LNCAP (cell line): ENCODE measurements around the gene RNLS.

Experiments used
- TF ChIP-seq, protein P1 (sequence below): fragments of 450-650 bp; IDR thresholded peaks from 2 replicates; pipeline ENCODE4 v1.5.1; 2017; ENCODE audit warnings: mild to moderate bottlenecking

Gene RNLS

DNA sequence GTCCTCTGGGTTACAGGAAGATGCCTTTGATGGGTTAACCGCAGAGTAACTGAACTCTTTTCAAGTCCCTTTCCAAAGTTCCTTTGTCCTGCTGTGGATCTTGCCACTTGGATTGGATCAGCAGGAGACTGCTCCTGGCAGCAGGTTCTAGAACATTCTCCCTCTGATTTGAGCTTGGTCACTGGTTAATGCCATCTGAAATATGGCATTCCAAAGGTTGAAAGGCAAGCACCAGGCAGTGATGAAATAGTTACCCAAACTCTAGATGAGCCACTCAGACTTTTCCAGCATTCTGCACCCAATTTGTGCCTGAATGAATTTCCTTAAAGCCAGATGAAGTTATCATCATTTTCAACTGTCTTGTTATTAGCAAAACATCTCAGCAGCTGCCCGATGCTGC lies 343.9 kb downstream of the RNLS start:
- TF ChIP-seq, protein P1, sequence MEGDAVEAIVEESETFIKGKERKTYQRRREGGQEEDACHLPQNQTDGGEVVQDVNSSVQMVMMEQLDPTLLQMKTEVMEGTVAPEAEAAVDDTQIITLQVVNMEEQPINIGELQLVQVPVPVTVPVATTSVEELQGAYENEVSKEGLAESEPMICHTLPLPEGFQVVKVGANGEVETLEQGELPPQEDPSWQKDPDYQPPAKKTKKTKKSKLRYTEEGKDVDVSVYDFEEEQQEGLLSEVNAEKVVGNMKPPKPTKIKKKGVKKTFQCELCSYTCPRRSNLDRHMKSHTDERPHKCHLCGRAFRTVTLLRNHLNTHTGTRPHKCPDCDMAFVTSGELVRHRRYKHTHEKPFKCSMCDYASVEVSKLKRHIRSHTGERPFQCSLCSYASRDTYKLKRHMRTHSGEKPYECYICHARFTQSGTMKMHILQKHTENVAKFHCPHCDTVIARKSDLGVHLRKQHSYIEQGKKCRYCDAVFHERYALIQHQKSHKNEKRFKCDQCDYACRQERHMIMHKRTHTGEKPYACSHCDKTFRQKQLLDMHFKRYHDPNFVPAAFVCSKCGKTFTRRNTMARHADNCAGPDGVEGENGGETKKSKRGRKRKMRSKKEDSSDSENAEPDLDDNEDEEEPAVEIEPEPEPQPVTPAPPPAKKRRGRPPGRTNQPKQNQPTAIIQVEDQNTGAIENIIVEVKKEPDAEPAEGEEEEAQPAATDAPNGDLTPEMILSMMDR = no peak

DNA sequence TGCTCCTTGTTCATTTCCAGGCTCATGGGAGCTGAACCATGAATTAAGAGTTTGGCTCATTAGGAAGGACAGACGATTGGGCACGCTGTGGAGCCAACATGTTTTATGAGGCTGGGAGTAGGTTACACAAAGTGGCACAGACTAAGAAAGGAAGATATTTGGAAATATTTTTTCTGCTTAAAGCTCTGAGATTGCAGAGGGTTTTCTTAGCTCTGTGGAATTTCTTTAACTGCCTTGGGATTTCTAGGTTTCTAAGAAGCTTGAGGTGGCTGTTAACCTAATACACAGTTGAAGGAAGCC lies 344.6 kb downstream of the RNLS start:
- TF ChIP-seq, protein P1 = no peak

DNA sequence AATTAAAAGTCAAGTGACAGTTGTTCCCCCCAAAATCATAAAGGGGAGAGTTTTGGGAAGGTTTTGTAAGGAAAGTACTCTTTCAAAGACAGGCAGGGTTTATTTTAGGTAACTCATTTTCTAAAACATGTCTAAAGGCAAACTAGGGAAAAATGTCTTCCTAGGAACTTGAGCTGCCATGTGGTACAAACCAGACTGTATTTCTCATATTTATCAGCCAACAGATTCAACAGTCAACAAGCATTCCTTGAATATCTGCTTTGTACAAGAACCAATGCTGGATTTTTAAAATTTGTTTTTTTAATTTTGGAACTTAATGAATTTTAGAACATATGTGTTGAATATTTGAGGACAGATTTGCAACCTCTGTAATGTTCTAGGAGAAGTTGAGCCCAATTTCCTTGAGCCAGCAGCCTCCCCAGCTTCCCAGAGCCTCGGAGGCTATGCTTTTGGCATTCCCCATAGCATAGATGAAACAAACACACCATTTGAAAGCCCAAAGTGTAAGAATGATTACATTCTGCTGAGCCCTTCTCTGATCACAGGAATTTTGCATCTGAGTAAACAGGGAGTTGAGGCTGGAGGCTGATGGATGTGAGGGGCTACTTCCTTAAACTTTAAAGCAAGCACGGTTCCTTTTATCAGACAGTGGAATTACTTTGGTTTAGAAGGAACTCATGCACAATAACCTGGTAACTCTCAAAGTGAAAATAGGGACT lies 345.1 kb downstream of the RNLS start:
- TF ChIP-seq, protein P1 = no peak

DNA sequence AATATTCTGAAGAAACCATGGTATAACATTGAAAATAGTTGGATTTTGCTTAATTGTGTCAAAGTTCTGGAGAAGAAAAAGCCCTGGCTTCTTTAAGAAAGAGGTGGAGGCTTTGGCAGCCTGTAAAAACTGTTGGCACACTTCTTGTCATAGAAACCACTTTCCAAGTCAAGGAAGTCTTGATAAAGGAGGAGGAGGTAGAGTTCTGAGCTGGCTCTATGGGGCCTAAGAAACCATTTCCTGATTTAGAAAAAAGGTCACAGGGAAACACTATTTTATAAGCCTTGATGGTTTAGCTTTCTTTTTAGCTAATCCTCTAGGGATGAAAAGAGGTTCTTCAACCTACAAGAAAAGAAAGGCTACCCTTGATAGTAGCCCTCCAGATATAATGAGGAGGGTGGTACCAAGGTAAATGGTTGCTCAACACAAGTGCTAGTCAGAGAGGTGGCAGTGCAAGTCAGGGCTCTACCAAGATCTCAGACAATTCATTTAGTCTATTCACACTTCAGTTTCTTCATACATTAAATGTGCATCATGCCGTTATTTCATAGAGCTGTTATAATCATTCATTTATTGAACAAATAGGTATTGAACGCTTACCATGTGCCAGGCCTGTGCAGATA lies 346.9 kb downstream of the RNLS start:
- TF ChIP-seq, protein P1 = no peak

DNA sequence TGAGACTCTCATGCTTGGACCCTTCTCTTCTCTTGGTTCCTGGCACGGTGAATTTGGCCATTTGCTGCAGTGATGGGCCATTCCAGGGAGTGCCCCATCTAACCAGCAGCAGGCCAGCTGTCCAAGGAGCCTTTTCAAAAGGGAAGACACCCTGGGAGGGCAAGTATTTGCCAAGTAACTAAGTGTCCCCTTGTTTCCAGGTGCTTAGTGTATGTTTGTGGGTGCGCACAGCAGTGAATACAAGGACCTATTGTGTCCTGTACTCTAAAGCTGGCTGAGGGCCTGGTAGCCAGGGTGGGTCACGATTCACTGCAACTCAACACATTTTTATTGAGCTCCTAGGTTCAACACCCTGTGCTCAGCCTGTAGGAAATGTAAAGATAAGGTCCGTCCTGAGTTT lies 348.8 kb downstream of the RNLS start:
- TF ChIP-seq, protein P1 = no peak

DNA sequence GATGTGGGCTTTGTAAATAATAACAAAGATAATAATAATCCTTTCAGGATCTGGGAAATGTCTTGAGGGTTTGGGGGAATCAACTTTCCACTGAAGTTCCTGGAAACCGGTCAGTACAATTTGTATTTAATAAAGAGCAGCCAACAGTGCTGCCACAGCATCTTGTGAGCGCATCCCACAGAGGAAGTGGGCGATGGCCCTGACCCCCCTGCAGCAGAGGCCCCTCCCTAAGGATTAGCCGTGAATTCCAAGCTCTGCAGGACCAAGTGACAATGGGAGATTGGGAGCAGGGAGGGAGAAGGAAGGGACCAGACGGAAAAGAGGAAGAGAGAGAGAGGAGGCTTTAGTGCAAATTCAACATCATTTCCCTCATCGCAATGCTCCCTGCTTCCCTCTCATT lies 349.2 kb downstream of the RNLS start:
- TF ChIP-seq, protein P1 = no peak

DNA sequence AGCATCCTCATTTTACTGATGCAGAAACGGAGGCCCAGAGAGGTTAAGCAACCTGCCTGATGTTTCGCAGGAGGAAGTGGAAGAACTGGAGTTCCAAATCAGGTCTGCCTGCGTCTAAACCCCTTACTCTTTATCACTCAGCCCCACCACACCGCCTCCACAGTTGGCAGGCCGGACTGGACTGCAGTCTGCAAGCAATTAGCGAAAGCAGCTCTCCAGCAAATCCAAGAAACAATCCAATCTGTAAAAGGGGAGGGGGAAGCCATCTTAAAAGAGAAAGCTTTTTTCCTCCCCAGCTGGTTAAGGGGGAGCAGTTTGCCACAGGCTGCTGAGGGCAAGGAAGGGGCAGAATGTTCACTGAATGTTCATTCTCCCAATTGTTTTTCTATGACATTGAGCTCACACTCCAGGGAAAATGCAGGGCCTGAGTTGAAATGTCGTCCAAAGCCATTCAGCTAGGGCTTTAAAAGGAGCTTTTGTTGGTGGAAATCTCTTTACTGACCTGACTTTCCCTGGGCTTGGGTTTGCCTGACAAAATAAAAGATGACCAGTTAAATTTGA lies 350.1 kb downstream of the RNLS start:
- TF ChIP-seq, protein P1 = no peak
